H9 (cell line): ENCODE data around the gene NTMT1. TPM values are rescaled to one million over a fixed set of nuclear protein-coding genes. Genes with fewer than 3 reads are reported as not detected.

ENCODE experiments used
- DNase-seq: peaks from one replicate; pipeline ENCODE4 v3.0.0-alpha.2; 2017
- H2AFZ ChIP-seq: one replicate; pipeline ENCODE4 v1.6.1; 2013; ENCODE audit warnings: mild to moderate bottlenecking, low read length, control low read depth, moderate library complexity
- H2AK5ac ChIP-seq: 2 replicates; pipeline ENCODE4 v1.6.1; 2013; ENCODE audit warnings: low read length, control low read depth, mixed read lengths; ENCODE audit not compliant: insufficient read length
- H2BK120ac ChIP-seq: one replicate; pipeline ENCODE4 v1.6.1; 2013; ENCODE audit warnings: low read depth, mild to moderate bottlenecking, low read length, control low read depth, inconsistent platforms; ENCODE audit not compliant: poor library complexity, severe bottlenecking
- H2BK12ac ChIP-seq: 2 replicates; pipeline ENCODE4 v1.6.1; 2013; ENCODE audit warnings: low read length, control low read depth, mixed read lengths, low read depth; ENCODE audit not compliant: insufficient read length
- H2BK15ac ChIP-seq: 2 replicates; pipeline ENCODE4 v1.6.1; 2013; ENCODE audit warnings: low read depth, low read length, control low read depth
- H2BK20ac ChIP-seq: one replicate; pipeline ENCODE4 v1.6.1; 2013; ENCODE audit warnings: low read depth, mild to moderate bottlenecking, low read length, control low read depth, inconsistent platforms; ENCODE audit not compliant: poor library complexity, severe bottlenecking
- H2BK5ac ChIP-seq: 2 replicates; pipeline ENCODE4 v1.6.1; 2013; ENCODE audit warnings: low read length, control low read depth, mixed read lengths; ENCODE audit not compliant: insufficient read length
- H3K14ac ChIP-seq: 2 replicates; pipeline ENCODE4 v1.6.1; 2013; ENCODE audit warnings: low read length, control low read depth; ENCODE audit not compliant: insufficient read depth
- H3K18ac ChIP-seq: 2 replicates; pipeline ENCODE4 v1.6.1; 2013; ENCODE audit warnings: low read depth, mild to moderate bottlenecking, mixed read lengths, low read length, control low read depth; ENCODE audit not compliant: insufficient read length
- H3K23ac ChIP-seq: 2 replicates; pipeline ENCODE4 v1.6.1; 2013; ENCODE audit warnings: low read length, control low read depth, mixed read lengths, low read depth; ENCODE audit not compliant: insufficient read length
- H3K23me2 ChIP-seq: 2 replicates; pipeline ENCODE4 v1.6.1; 2013; ENCODE audit warnings: low read depth, mild to moderate bottlenecking, mixed read lengths, low read length, control low read depth; ENCODE audit not compliant: insufficient read length, poor library complexity, severe bottlenecking
- H3K27ac ChIP-seq: 2 replicates; pipeline ENCODE4 v1.5.1; 2013; ENCODE audit warnings: low read length, control low read depth, mixed read lengths, low read depth; ENCODE audit not compliant: insufficient read length
- H3K27me3 ChIP-seq: 2 replicates; pipeline ENCODE4 v1.6.1; 2013; ENCODE audit warnings: low read length, control low read depth, inconsistent platforms; ENCODE audit not compliant: insufficient read depth
- H3K4ac ChIP-seq: 2 replicates; pipeline ENCODE4 v1.6.1; 2013; ENCODE audit warnings: low read depth, mild to moderate bottlenecking, control low read depth, inconsistent platforms, low read length, moderate library complexity
- H3K4me1 ChIP-seq: 2 replicates; pipeline ENCODE4 v1.6.1; 2013; ENCODE audit warnings: low read length, control low read depth, inconsistent platforms; ENCODE audit not compliant: insufficient read depth
- H3K4me2 ChIP-seq: 2 replicates; pipeline ENCODE4 v1.6.1; 2013; ENCODE audit warnings: low read length, control low read depth, mixed read lengths; ENCODE audit not compliant: insufficient read length, insufficient read depth
- H3K56ac ChIP-seq: 2 replicates; pipeline ENCODE4 v1.6.1; 2013; ENCODE audit warnings: low read depth, mild to moderate bottlenecking, mixed read lengths, low read length, control low read depth; ENCODE audit not compliant: insufficient read length
- H3K79me1 ChIP-seq: 2 replicates; pipeline ENCODE4 v1.6.1; 2013; ENCODE audit warnings: low read depth, mild to moderate bottlenecking, moderate library complexity, low read length, control low read depth, inconsistent platforms; ENCODE audit not compliant: insufficient read depth, poor library complexity, severe bottlenecking
- H3K79me2 ChIP-seq: 2 replicates; pipeline ENCODE4 v1.6.1; 2013; ENCODE audit warnings: low read length, control low read depth, inconsistent platforms; ENCODE audit not compliant: insufficient read depth
- H3K9ac ChIP-seq: 2 replicates; pipeline ENCODE4 v1.6.1; 2013; ENCODE audit warnings: low read length, control low read depth, mixed read lengths; ENCODE audit not compliant: insufficient read length; ENCODE audit errors: extremely low read depth
- H3K9me3 ChIP-seq: one replicate; pipeline ENCODE4 v1.6.1; 2013; ENCODE audit warnings: low read depth, low read length, inconsistent platforms; ENCODE audit not compliant: control insufficient read depth
- H3T11ph ChIP-seq: one replicate; pipeline ENCODE4 v1.6.1; 2013; ENCODE audit warnings: mild to moderate bottlenecking, low read length, control low read depth, inconsistent platforms
- H4K20me1 ChIP-seq: one replicate; pipeline ENCODE4 v1.6.1; 2013; ENCODE audit not compliant: control insufficient read depth, insufficient read length, insufficient read depth
- H4K5ac ChIP-seq: 2 replicates; pipeline ENCODE4 v1.6.1; 2013; ENCODE audit warnings: low read depth, mild to moderate bottlenecking, mixed read lengths, low read length, control low read depth; ENCODE audit not compliant: insufficient read length
- H4K8ac ChIP-seq: replicated peaks from 2 replicates; pipeline ENCODE4 v1.6.1; 2013; ENCODE audit warnings: low read length, control low read depth, mixed read lengths, low read depth; ENCODE audit not compliant: insufficient read length
- H4K91ac ChIP-seq: 2 replicates; pipeline ENCODE4 v1.6.1; 2013; ENCODE audit warnings: low read depth, mild to moderate bottlenecking, moderate library complexity, mixed read lengths, low read length, control low read depth; ENCODE audit not compliant: insufficient read length
- H3K27ac Mint-ChIP-seq, 3 experiments: 2 replicates in 2 of 3; 3 replicates in 1 of 3; pipeline ENCODE4 v1.8.0; 2020 to 2021; ENCODE audit warnings: mixed read lengths in 3 of 3, mild to moderate bottlenecking in 1 of 3, moderate library complexity in 1 of 3
- H3K27me3 Mint-ChIP-seq: 2 replicates; pipeline ENCODE4 v1.8.0; 2021; ENCODE audit warnings: low read depth, mild to moderate bottlenecking, moderate library complexity, mixed read lengths
- H3K36me3 Mint-ChIP-seq, 3 experiments: 2 replicates in 2 of 3; 3 replicates in 1 of 3; pipeline ENCODE4 v1.8.0; 2020 to 2021; ENCODE audit warnings: low read depth in 3 of 3, mixed read lengths in 3 of 3; ENCODE audit not compliant: insufficient read depth in 1 of 3
- H3K4me1 Mint-ChIP-seq, 2 experiments: 2 replicates each; pipeline ENCODE4 v1.8.0; 2020; ENCODE audit warnings: mixed read lengths in 2 of 2
- H3K4me3 Mint-ChIP-seq, 2 experiments: 2 replicates in 1 of 2; 3 replicates in 1 of 2; pipeline ENCODE4 v1.8.0; 2020 to 2021; ENCODE audit warnings: mild to moderate bottlenecking in 2 of 2, mixed read lengths in 2 of 2, moderate library complexity in 1 of 2
- H3K9me3 Mint-ChIP-seq, 2 experiments: 2 replicates in 1 of 2; 3 replicates in 1 of 2; pipeline ENCODE4 v1.8.0; 2020; ENCODE audit warnings: mild to moderate bottlenecking in 2 of 2, mixed read lengths in 2 of 2, moderate library complexity in 1 of 2
- WGBS: extraction: QIAGEN DNeasy Blood & Tissue Kit; methylation state at CpG from one replicate; pipeline ENCODE4 v1.1.7; 2013; ENCODE audit warnings: missing lambda C conversion rate, low lambda C conversion rate, mixed read lengths; ENCODE audit not compliant: insufficient read length; ENCODE audit errors: extremely low coverage; 5-methylcytosine and 5-hydroxymethylcytosine counted together
- total RNA-seq: library from RNA; stranded (reverse); gene quantifications from 2 replicates; pipeline ENCODE4 v1.2.1, GENCODE V29; 2021
- TF ChIP-seq, protein P1 (sequence below): fragments of 200-600 bp; sonication (generic); conservative IDR thresholded peaks from 3 replicates; pipeline ENCODE4 v1.8.0; 2021; ENCODE audit warnings: antibody characterized with exemption, mild to moderate bottlenecking

Gene NTMT1
- total RNA-seq, 1 experiment from 2014 or later, result 57.9 TPM

GRCh38 chr9:129632460-129632859 lies 6.5 kb downstream of the NTMT1 start:
- Histone ChIP-seq H3K79me2 (peaks cover 51% of the 10 kb centered on the region; the same call in 1 of the 2 replicates), H3K79me1 (peaks cover 5% of the 10 kb centered on the region), H3K18ac (no peak overlapping the region), H2AFZ (no peak overlapping the region), H2BK12ac (no peak overlapping the region), H3K4me1 (no peaks in the 10 kb centered on the region), H3K23ac (no peak overlapping the region), H2BK5ac (no peak overlapping the region), H4K20me1 (no peaks in the 10 kb centered on the region), H4K5ac (no peak overlapping the region), H3K27ac (no peak overlapping the region), H2BK20ac (no peak overlapping the region), H4K8ac (no peak overlapping the region), H3K14ac (no peak overlapping the region), H3K56ac (no peak overlapping the region), H3K23me2 (no peaks in the 10 kb centered on the region), H3K9me3 (no peaks in the 10 kb centered on the region), H2BK15ac (no peak overlapping the region), H3K9ac (no peak overlapping the region), H3T11ph (no peak overlapping the region), H3K27me3 (no peaks in the 10 kb centered on the region), H2BK120ac (no peak overlapping the region), H3K4ac (no peak overlapping the region), H2AK5ac (no peak overlapping the region), H3K4me2 (no peak overlapping the region), H4K91ac (no peak overlapping the region)
- Mint-ChIP-seq H3K4me3 (no peak overlapping the region), H3K27me3 (no peaks in the 10 kb centered on the region), H3K9me3 (no peaks in the 10 kb centered on the region), H3K4me1 (peaks cover 23 to 24% of the 10 kb centered on the region in 2 experiments), H3K36me3 (peaks cover 21 to 65% (median 65%) of the 10 kb centered on the region in 3 experiments; a peak in 6 of 7 replicates), H3K27ac (no peak overlapping the region)
- TF ChIP-seq, protein P1, sequence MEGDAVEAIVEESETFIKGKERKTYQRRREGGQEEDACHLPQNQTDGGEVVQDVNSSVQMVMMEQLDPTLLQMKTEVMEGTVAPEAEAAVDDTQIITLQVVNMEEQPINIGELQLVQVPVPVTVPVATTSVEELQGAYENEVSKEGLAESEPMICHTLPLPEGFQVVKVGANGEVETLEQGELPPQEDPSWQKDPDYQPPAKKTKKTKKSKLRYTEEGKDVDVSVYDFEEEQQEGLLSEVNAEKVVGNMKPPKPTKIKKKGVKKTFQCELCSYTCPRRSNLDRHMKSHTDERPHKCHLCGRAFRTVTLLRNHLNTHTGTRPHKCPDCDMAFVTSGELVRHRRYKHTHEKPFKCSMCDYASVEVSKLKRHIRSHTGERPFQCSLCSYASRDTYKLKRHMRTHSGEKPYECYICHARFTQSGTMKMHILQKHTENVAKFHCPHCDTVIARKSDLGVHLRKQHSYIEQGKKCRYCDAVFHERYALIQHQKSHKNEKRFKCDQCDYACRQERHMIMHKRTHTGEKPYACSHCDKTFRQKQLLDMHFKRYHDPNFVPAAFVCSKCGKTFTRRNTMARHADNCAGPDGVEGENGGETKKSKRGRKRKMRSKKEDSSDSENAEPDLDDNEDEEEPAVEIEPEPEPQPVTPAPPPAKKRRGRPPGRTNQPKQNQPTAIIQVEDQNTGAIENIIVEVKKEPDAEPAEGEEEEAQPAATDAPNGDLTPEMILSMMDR, result no peak
- WGBS, result no CpG with 5 or more reads among the region's 13 CpGs
- DNase-seq, result no peak
